ENCODE data around the gene PLCB2.

PLCB2 gene

GRCh38 chr15:40300367-40300766 is 7.4 kb downstream of the PLCB2 start:
- TF ChIP-seq POLR2AphosphoS5 (IDR thresholded peaks at IDR 0.05; ENCODE audit: low read depth, low read length) (no peak), SIN3A (IDR thresholded peaks at IDR 0.05; ENCODE audit: borderline replicate concordance, insufficient read depth, low read length) (no peak), TAF1 (IDR thresholded peaks at IDR 0.05; ENCODE audit: borderline replicate concordance, insufficient read depth, low read length) (no peak), REST (IDR thresholded peaks at IDR 0.05; ENCODE audit: insufficient read depth in 1 of 2, low read depth in 2 of 2, low read length in 2 of 2) (no peak), FOXP2 (optimal IDR thresholded peaks at IDR 0.05; ENCODE audit: borderline replicate concordance, extremely low read depth, extremely low read length, insufficient read depth) (no peak)

GRCh38 chr15:40298216-40298935 is 9.4 kb downstream of the PLCB2 start:
- TF ChIP-seq REST (IDR thresholded peaks at IDR 0.05; ENCODE audit: insufficient read depth in 1 of 2, low read depth in 2 of 2, low read length in 2 of 2) (no peak), POLR2AphosphoS5 (IDR thresholded peaks at IDR 0.05; ENCODE audit: low read depth, low read length) (no peak), FOXP2 (optimal IDR thresholded peaks at IDR 0.05; ENCODE audit: borderline replicate concordance, extremely low read depth, extremely low read length, insufficient read depth) (no peak), TAF1 (IDR thresholded peaks at IDR 0.05; ENCODE audit: borderline replicate concordance, insufficient read depth, low read length) (no peak), SIN3A (IDR thresholded peaks at IDR 0.05; ENCODE audit: borderline replicate concordance, insufficient read depth, low read length) (no peak)

- TF ChIP-seq POLR2AphosphoS5 (IDR thresholded peaks at IDR 0.05; ENCODE audit: low read depth, low read length) (no peak), FOXP2 (optimal IDR thresholded peaks at IDR 0.05; ENCODE audit: borderline replicate concordance, extremely low read depth, extremely low read length, insufficient read depth) (no peak)
Observed at GRCh38 chr15:40297356-40297755, 10.4 kb downstream of the PLCB2 start.

GRCh38 chr15:40296561-40297230 is 11.0 kb downstream of the PLCB2 start:
- TF ChIP-seq FOXP2 (optimal IDR thresholded peaks at IDR 0.05; ENCODE audit: borderline replicate concordance, extremely low read depth, extremely low read length, insufficient read depth): no peak
- no peak for TF ChIP-seq POLR2AphosphoS5 (IDR thresholded peaks at IDR 0.05; ENCODE audit: low read depth, low read length)
- TF ChIP-seq SIN3A (IDR thresholded peaks at IDR 0.05; ENCODE audit: borderline replicate concordance, insufficient read depth, low read length): no peak
- no peak for TF ChIP-seq REST (IDR thresholded peaks at IDR 0.05; ENCODE audit: insufficient read depth in 1 of 2, low read depth in 2 of 2, low read length in 2 of 2)
- no peak for TF ChIP-seq TAF1 (IDR thresholded peaks at IDR 0.05; ENCODE audit: borderline replicate concordance, insufficient read depth, low read length)

GRCh38 chr15:40295877-40296560 is 11.7 kb downstream of the PLCB2 start:
- TF ChIP-seq SIN3A (IDR thresholded peaks at IDR 0.05; ENCODE audit: borderline replicate concordance, insufficient read depth, low read length) (no peak), TAF1 (IDR thresholded peaks at IDR 0.05; ENCODE audit: borderline replicate concordance, insufficient read depth, low read length) (no peak), REST (IDR thresholded peaks at IDR 0.05; ENCODE audit: insufficient read depth in 1 of 2, low read depth in 2 of 2, low read length in 2 of 2) (no peak), FOXP2 (optimal IDR thresholded peaks at IDR 0.05; ENCODE audit: borderline replicate concordance, extremely low read depth, extremely low read length, insufficient read depth) (no peak), POLR2AphosphoS5 (IDR thresholded peaks at IDR 0.05; ENCODE audit: low read depth, low read length) (no peak)
